ENCODE data around the gene MYOT.
"Not testable (repeated sequence)": the region's sequence is repeated elsewhere in the genome, so short reads cannot be mapped to it uniquely, and the experiment has no call there.

The MYOT gene

DNA sequence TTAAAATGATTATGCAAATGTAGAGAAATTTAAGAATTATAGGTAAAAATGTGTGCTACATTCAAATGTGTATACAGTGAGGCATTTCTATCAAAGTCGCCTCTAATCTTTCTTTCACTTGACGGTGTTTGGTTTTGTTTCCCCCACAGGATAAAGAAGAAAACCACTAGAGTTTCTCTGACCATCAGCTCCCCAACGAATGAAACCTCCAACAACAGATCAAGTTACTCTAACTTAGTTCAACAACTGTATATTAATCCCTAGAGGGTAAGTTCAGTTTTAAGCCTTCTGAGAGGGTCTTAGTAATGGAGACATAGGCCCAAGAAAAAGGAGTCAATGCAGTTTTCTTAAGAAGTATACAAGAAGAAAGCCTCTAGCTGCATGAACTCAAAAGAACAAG is 11.5 kb upstream of the MYOT start:
- no peak for DNase-seq (ENCODE audit: low read depth, low spot score)

DNA sequence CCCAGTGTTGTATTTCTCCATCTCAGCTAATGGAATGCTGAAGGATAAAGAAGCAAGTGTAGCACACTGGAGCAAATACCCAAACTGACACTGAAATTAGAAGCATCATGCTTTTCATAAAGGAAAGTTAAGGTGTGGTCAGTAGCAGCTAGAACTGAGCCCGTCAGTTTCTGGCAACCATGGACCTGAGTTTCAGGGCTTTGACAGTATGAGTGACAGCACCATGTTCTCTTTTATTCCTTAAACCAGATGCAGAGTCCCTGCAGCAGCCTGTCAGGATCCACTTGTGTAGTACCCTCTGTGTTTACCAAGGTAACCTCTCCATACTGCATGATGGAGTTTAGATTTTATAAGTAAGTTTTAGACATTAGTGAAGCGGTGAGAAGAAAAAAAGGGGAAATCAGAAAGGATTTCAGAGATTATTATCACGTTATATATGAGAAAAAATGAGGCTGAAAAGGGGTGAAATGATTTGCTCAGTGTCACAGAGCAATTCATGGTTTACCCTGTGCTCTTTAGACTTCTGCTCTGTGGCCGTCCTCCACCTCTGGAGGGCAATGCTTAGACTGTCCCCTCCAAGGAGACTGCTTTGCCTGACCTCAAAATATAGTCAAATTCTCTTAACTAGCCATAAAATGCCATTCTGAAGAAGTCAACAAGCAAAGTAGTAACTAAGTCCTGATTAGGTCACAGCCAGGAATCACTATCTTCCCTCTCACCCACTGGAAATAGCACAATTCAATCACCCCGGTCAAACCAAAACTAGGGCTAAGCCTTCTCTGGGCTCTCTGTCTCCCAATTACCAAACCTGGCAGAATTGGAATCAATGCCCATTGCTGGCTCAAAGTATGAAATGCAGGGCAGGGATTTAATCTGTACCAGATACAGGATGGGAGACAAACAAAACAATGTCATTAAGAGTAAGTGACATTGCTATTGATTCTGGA is 10.5 kb upstream of the MYOT start:
- no peak for DNase-seq (ENCODE audit: low read depth, low spot score)

DNA sequence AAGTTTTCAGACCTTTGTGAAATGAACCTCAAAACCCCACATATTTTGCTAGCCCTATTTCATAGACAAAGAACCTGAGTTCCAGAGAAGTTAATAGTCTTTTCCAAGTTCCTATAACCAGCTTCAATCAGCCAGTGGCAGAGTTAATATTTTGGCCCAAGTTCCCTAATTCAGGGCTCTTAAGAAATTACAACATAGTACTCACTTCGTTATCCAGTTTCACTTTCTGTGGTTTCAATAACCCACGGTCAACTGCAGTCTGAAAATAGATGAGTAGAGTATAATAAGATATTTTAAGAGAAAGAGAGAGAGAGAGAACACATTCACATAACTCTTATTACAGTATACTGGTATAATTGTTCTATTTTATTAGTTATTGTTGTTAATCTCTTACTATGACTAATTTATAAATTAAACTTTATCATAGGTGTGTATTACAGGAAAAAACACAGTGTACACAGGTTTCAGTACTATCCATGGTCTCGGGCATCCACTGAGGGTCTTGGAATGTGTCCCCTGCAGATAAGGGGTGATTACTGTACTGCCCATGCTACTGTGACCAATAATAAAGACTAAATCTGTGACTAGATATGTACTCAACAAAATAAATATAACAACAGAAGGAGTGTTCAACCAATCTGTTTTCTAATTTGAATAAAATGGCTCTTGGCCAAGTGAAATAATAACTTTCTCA is 9.3 kb upstream of the MYOT start:
- no peak for DNase-seq (ENCODE audit: low read depth, low spot score)

DNA sequence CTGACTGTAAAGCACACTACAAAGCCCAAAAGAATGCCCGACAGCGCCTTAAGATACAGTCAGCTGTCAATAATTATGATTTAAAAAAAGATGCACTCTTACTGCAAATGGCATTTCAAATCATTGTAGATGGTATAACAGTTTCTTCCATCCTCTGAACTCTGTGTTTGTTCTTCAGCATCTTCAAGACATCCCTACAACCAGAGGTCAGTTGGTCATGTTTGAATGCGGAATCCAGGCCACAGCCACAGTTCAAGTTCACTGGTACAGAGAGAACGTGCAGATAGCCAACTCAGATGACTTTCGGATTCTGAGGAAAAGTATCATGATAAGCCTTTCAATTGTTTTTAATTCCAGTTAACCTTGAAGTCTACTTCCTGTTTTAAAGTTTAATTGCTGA is 8.7 kb upstream of the MYOT start:
- DNase-seq (ENCODE audit: low read depth, low spot score): no peak

DNA sequence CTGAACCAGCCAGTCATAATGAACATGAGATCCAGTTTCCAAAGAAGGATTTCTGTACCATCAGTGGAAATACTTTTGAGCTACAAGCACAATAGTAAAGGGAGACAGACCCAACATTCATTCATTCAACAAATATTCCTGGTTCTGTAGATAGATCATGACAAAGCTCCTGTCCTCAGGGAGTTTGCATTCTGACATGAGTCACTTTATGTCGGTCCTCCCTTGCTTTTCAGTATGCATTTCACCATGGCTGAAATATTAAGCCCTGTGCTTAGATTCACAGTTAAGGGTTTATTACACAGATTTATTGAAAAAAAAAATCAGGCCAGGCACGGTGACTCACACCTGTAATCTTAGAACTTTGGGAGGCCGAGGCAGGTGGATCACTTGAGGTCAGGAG is 5.4 kb upstream of the MYOT start:
- no peak for DNase-seq (ENCODE audit: low read depth, low spot score)

DNA sequence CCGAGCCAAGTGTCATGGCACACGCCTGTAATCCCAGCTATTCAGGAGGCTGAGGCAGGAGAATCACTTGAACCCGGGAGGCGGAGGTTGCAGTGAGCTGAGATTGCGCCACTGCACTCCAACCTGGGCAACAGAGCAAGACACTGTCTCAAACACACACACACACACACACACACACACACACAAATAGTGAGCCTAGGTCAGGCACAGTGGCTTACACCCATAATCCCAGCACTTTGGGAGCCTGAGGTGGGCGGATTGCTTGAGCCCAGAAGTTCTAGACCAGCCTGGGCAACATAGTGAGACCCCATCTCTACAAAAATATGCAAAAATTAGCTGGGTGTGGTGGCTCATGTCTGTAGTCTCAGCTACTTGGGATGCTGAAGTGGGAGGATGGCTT is 4.0 kb upstream of the MYOT start:
- not testable (repeated sequence) for DNase-seq (ENCODE audit: low read depth, low spot score)

DNA sequence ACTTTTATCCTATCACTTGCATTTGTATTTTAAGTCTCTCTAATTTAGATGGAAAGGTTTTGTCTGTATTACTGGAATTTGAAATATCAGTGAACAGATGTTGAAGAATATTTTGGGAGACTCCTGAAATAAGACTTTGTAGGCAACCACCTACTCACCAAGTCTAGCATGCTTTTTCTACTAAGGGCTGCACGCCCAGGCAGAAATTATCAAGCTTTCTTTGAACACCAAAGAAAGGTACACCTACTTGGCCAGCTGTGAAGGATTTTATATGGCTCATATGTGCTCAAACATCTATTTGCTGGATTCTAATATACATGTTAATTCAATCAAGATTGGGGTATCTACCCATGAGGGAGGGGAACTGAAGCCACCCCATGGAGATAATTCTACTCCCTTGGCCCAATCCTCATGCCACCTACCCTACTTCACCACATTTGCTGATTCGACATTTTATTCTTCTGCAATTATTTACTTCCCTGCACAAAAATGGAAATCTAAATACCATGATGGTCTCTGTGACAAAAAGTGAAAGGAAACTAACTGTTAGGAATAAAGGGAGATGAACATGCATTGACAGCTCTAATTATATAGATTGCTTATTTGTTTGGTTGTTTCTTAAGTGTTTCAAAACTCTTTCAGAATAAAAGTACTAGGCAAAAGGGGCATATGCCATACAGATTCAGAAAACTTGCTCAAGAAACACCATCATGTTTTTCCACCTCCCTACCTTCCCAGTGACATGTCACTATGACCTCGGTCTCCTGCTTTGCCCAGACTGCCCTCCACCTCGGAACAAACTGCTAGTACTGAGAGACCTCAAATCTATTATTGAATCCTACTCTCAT is 895 bp upstream of the MYOT start:
- no peak for DNase-seq (ENCODE audit: low read depth, low spot score)

DNA sequence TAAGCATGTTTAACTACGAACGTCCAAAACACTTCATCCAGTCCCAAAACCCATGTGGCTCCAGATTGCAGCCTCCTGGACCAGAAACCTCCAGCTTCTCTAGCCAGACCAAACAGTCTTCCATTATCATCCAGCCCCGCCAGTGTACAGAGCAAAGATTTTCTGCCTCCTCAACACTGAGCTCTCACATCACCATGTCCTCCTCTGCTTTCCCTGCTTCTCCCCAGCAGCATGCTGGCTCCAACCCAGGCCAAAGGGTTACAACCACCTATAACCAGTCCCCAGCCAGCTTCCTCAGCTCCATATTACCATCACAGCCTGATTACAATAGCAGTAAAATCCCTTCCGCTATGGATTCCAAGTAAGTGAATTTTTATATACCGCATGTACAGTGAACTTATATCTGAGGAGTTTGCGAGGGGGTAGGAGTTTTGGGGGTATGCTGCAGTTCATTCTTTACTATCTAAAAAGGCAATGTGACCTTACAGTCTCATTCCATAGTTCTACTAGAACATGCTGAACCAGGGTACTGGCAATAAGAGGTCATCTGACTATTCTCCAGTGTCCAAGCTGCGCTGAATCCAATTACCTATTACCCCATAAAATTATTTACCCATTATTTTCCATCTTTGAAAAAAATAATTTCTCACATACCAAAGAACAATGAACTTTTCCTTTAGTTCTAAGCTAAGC is 3.1 kb downstream of the MYOT start:
- DNase-seq (ENCODE audit: low read depth, low spot score): no peak

DNA sequence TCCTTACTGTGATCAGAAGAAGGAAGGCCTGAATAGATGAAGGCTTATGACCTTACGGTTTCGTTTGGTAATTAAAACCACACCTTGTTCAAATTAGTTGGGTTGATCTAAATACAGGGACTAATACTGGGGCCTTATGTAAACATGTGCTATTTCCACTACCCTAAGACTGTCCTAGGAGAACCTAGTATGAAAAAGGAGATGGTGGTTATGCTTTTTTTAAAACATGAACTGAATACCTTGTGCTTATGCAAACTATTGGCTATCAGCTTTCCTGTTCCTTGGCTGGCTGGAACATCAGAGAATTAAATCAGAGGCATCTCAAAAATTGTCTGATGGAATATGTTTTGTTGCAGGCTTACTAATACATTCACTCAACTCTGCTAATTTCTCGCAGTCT is 3.9 kb downstream of the MYOT start:
- no peak for DNase-seq (ENCODE audit: low read depth, low spot score)

DNA sequence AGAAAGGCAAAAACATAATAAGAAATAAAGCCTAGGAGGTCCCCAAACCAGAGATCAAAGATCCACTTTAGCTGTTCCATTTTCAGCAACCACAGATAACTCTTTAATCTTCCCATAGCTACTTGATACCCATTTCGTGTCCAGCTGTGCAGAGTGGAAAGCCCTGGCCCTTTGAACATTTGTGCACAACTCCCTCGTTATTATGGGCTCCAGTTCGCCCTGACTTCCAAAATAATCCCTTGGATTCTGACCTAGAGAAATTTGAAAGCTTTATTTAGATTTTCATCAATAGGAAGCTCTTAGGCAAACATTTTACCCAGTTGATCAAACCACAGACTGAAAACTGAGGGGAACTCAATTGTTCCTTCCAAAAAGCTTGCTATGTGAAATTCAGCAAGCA is 4.8 kb downstream of the MYOT start:
- DNase-seq (ENCODE audit: low read depth, low spot score): no peak

DNA sequence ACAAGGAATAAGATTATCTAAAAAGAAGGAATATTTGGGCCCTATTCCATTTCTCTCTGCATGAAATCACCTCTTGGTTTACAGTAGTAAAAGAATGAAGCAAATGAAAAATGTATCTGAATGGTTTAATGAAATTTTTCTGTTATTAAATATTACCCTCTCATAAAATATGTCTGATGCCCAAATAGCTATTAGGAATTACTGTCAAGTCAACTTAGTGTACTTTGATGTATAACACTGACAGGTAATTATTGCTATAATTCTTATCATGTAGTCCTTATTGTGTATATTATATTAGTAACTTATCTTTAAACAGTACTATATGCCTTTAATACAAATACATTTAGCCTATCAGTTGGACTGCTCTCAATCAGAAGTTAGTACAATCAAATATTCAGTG is 8.4 kb downstream of the MYOT start:
- no peak for DNase-seq (ENCODE audit: low read depth, low spot score)

DNA sequence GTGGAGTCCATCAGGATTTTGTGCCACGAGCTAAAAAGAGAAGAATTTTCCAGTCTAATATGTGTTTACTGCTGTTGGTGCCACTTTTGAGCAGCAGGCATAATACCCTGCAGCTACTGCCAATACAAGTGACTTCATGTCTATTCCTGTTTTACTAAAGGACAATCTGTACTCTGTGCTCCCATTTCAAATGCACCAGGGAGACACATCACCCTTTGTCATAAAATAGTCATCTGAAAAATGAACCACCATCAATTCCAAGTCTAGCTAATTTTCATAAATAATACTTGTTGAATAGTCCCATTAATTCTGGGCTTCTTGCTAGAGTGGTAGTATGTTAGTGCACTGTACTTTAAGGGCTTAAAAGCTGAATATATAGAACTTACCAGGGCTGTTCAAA is 12.7 kb downstream of the MYOT start:
- no peak for DNase-seq (ENCODE audit: low read depth, low spot score)

DNA sequence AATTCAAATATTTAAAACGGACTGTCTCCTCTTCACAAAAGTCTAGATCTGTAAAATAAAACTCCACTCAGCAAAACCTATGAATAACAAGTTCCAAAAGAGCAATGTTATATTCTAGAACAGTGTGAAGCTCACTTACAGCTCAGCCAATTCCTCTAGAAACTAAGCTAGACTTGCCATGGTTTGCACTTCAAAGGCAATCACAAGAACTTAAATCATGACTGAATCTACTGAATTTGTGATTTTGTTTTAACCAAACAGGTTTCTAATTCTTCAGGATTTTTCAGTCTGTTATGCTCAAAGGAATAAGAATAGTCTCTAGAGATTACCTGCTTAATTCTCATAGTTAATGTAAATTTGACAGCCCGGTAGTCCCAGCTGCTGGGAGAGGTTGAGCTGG is 20.2 kb downstream of the MYOT start:
- no peak for DNase-seq (ENCODE audit: low read depth, low spot score)

DNA sequence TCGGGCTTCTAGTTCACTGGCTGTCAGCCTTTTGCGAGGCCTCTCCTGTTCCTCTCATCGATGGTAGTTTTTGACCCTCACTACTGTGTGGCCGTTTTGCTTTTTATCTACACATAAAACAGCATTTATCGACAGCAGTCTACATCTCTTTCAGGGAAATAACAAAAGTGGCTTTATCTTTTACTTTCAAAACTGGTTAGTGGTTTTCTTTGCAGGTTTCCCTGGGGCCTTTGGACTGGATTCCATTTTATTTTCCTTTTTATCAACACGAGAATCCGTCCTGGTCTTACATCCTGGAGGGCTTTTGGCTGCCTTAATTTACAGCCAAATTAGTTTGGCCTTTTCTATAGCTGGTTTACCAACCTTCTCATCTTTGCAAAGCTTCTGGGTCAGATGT is 20.8 kb downstream of the MYOT start:
- no peak for DNase-seq (ENCODE audit: low read depth, low spot score)

DNA sequence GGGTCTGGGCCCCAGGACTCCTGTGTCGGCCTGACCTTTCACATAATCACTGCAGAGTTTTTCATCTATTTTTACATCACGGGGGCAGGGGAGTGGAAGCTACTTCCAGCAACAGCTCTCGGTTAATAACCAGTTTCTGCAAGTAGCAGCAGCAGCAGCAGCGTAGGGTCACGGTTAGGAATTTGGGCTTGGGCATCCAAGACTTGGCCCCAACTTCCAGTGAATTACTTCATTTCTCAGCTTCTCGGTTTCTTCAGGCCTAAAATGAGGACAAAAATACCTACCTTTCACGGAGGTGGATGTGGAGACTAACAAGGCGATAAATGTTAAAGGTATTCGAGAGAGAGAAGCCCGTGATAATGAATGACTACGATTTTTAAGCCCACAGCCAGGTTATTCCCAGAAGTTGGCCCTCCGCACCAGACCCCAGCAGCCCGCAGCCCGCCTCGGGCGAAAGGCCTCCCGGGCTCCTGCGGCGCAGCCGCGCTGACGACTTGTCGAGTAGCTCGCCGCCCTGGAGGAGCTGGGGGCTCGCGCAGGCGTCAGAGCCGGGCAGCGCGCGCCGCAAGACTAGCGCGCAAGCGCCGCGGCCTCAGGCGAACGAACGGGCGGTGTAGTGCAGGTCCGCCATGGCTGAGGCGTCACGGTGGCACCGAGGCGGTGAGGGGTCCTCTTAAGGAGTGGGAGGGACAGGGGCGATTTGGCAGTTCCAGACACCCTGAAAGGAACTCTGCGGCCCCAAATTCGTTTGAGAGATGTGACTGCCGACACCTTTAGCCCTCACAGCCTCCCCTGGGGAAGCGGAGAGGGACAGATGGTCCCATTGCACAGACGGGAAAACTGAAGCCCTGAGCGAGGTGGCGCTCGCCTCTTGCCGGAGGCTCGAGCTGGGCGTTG is 21.5 kb downstream of the MYOT start, which contains the start of gene PKD2L2:
Gene PKD2L2 (plus strand): TSS at position 595 of the 897 bp plus-strand sequence. CDS start 35 bp downstream, at position 630.
- peak; percentile 64 for DNase-seq (ENCODE audit: low read depth, low spot score)

DNA sequence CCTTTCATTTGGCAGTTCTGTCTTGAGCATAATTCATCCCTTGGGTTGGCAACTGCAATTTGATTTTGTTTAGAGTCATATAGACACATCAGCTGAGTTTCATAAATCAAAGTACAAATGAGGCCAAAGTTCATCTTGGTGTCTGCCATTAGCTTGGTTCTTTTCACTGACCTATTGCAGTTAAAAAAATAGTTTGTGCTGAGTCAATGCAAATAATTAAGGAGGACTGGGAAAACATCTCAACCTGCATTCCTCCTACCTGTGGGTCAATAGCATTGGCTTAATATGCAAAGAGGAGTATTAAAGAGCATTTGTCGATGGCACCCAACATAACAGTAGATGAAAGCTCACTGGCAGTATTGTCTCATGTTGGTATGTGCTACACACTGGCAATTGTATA is 23.2 kb downstream of the MYOT start:
- no peak for DNase-seq (ENCODE audit: low read depth, low spot score)

DNA sequence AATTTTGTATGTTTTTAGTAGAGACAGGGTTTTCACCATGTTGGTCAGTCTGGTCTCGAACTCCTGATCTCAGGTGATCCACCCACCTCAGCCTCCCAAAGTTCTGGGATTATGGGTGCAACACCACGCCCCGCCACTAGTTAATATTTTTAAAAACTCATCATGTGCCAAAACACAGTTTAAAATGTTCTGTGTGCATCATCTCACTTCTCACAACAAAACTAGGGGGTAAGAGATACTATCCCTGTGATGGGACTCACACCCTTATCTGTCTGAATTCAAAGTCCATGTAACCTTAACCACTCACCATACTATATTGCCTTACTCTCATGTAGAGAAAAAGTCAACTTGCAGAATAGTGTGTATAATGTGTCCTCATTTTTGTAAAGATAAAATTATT is 24.2 kb downstream of the MYOT start:
- DNase-seq (ENCODE audit: low read depth, low spot score): no peak

DNA sequence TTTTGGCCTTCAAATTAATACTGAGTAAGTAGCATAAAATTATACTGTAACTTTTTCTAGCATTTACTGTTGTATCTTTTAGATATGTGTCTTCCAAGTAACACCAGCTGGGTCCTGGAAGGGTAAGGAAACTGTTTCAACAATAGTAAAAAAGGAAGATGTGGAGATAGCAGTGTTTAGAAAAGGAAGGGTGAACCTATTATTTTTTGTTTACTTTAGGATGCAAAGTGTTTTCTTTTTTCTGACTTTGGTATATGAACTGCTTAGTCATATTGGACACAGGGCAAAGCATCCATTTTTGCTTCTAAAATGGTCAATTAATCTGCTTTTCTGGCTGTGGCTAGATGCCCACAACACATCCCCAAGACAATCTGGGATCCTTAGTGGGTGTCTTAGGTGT is 26.9 kb downstream of the MYOT start:
- no peak for DNase-seq (ENCODE audit: low read depth, low spot score)

DNA sequence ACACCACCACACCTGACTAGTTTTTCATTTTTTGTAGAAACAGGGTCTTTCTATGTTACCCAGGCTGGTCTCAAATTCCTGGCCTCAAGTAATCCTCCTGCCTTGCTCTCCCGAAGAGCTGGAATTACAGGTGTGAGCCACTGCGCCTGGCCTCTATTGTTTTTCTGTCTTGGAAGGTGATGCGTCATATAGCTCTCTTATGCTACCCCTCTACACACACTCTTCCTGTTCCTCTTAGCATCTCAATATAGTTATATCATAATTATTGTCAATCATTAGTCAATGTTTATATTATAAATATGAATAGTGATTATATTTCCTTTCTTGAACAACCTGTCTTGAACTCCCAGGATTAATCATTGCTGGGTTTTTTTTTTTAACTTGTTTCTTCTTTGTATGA is 28.9 kb downstream of the MYOT start:
- DNase-seq (ENCODE audit: low read depth, low spot score): no peak

DNA sequence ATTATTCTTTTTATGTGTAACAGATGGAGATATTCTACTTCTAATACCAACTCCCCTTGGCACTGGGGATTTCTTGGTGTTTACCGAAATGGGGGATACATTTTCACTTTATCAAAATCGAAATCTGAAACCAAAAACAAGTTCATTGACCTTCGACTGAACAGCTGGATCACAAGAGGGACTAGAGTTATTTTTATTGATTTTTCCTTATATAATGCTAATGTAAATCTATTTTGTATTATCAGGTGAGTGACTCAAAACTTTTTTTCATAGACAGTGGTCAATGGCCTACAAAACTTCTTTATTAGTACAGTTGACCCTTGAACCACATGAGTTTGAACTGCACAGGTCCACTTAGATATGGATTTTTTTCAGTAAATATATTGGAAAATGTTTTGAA is 31.8 kb downstream of the MYOT start:
- no peak for DNase-seq (ENCODE audit: low read depth, low spot score)
